HG03159 (cell line): ENCODE results near the gene DDAH2.

Experiments used
- ATAC-seq: cut with Tn5 transposase; IDR thresholded peaks from one replicate; pipeline ENCODE4 v1.9.1; 2021; ENCODE audit warnings: mild to moderate bottlenecking, moderate library complexity; ENCODE audit not compliant: unreplicated experiment

The DDAH2 gene

GRCh38 chr6:31761343-31761742 lies 32.2 kb upstream of the DDAH2 start:
- ATAC-seq = no peak

DNA sequence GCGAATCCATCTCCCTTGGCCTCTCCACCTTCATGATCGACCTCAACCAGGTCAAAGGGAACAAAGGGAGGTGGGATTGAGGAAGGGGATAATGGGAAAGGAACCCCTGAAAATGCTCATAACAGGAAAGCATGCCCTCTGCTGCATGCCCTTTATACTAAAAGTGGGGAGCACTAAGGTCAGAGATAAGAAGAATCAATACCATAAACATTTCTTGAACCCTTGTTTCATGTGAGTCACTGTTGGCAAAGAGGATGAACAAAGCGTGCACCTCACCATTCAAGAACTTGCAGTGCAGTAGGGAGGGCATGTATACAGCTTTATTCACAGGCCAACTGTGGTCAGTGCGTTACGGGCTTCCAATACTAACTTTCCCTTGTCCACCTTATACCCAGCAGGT lies 31.7 kb upstream of the DDAH2 start:
- ATAC-seq = no peak

GRCh38 chr6:31758281-31758680 lies 29.2 kb upstream of the DDAH2 start:
- ATAC-seq = no peak

GRCh38 chr6:31752739-31753319 lies 23.7 kb upstream of the DDAH2 start:
- ATAC-seq = no peak

- no peak for ATAC-seq
These were observed 21.4 kb upstream of the DDAH2 start for GRCh38 chr6:31750411-31751022.

DNA sequence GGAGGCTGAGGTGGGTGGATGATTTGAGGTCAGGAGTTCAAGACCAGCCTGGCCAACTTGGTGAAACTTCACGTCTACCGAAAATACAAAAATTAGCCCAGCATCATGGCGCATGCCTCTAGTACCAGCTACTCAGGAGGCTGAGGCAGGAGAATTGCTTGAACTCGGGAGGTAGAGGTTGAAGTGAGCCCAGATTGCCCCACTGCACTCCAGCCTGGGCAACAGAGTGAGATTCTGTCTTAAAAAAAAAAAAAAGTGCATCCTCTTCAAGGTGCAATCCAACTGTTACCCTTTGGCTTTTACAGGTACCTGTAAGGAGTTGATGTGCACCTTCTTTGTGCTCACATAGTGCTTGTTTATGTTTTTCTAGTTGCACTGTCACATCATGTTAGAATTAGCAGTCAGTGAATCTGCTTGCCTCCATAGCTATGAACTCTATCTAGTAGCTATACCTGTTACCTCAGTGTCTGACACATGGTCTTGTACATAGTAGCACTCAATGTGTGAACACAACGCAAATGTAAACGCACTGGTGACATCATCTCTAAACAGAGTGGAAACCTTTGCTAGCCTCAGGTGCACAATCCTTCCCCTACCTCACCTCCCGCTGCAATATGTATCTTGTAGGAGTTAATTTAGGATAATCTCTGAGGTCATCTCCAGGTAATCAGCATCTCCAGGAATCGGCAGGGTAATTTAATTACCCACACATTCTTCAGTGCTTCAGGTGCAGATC lies 20.4 kb upstream of the DDAH2 start:
- ATAC-seq = no peak

DNA sequence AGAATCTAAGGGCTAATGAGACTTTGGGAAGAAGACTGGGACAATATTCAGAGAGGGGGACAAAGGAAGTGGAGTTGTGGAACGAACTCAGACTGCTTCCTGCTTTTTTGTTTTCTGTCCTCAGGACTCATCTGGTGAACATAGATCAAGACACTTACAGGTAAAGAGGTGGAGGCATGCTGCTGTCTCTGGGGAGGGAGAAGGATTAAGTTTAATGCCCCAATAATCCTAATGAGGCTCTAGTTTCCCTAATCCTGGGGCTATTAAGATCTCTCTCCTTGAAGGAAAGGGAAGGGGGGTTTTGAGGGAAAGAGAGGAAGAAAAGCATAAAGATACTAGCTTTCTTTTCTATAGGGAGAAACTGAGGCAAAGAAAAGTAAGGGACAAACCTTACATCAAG lies 15.3 kb upstream of the DDAH2 start:
- ATAC-seq = no peak

GRCh38 chr6:31742894-31743293 lies 13.8 kb upstream of the DDAH2 start:
- ATAC-seq = no peak

GRCh38 chr6:31741815-31742214 lies 12.7 kb upstream of the DDAH2 start:
- ATAC-seq = no peak

- no peak for ATAC-seq
These were observed 11.5 kb upstream of the DDAH2 start for GRCh38 chr6:31740397-31741223.

GRCh38 chr6:31739639-31740396 lies 10.7 kb upstream of the DDAH2 start, which contains the start of gene MSH5:
MSH5 (plus strand) TSS chr6:31740005; CDS start chr6:31740467, 462 bp downstream.
- ATAC-seq = peak; percentile 60

DNA sequence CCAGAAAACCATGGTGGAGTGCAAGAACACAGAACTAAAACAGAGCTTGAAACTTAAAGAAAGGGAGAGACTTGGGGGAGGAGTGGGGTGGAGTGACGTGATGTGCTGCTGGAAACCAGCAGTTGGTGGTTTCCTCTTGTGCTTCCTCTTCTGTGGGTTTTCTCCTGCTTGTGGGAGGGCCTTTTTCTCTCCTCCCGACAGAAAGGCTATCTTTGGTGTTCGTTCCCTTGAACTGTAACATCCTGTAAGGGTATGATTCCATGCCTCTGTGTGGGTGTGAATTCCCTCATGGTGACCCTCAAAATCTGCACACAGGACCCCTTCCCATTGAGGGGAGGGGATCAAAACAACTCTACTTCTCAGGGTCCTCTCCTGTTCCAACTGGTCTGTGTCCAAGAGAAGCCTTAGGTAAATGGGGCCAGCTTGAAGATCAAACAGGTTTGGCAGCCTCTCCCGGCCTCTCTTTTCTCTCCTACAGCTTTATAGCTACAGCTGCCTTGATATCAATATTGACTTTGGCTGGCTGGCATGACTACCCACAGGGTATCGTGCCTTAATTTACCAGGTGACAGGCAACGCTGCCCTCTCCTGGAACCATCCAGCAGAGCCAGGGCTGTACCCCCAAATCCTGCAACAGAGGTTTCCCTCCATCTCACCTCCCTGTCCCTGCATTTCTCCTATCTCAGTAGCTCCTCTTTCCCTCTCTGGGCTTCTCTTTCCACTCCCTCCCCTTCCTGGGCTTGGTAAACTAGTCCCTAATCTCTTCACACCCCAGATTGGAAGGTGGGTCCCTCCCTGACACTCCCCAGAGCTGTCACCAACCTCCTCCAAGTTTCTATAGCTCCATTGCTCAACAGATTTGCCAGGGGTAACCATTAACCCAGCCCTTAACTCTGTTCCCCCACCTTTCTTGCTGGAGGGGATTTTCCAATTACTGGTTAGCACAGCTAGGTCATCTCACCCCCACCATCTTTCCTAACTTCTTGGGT lies 9.2 kb upstream of the DDAH2 start:
- peak; percentile 23 for ATAC-seq

DNA sequence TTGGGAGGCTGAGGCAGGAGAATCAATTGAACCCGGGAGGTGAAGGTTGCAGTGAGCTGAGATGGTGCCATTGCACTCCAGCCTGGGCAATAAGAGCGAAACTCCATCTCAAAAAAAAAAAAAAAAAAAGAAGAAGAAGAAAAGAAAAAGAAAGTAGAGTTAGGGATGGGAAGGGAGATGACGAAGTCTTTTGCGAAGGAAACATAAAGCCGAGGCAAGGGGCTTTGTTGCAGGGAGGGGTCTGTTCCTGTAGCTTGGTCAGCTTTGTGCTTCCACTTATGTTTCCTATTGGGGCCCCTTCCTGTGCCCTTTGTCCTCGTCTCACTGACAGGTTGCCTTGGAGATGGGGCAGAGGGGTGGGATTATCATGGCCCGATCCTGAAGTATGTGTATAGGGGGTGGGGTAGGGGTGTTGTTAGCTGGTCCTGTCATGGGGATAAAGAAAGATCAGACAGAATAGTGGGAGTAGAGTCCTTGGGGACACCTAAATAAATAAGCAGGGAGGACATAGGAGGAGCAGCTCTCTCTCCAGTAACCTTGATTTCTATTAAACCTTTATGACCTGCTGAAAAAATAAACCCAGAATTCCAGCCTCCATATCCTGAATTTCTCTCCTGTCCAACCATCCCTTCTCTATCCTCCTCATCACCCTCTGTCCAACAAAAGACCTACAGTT lies 8.4 kb upstream of the DDAH2 start:
- no peak for ATAC-seq

DNA sequence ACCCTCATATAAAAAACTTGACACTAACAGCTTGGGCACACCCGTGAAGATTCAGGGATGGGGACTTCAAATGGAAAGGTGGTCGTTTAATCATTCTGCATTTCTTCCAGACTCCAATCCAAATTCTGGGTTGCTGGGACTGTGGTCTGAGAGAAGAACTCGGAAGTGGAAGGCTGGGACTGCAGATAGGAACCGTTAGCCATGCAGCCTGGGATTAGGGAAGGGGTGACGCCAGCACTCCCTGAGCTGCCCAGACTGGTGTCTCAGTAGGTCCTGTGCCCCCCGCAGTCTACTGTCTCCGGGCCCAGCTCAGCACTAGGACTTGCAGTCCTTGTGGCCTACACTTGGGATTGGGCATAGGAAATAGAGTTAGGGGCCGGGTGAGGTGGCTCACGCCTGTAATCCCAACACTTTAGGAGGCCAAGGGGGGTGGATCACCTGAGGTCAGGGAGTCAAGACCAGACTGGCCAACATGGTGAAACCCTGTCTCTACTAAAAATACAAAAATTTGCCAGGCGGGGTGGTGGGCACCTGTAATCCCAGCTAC lies 7.7 kb upstream of the DDAH2 start:
- no peak for ATAC-seq

DNA sequence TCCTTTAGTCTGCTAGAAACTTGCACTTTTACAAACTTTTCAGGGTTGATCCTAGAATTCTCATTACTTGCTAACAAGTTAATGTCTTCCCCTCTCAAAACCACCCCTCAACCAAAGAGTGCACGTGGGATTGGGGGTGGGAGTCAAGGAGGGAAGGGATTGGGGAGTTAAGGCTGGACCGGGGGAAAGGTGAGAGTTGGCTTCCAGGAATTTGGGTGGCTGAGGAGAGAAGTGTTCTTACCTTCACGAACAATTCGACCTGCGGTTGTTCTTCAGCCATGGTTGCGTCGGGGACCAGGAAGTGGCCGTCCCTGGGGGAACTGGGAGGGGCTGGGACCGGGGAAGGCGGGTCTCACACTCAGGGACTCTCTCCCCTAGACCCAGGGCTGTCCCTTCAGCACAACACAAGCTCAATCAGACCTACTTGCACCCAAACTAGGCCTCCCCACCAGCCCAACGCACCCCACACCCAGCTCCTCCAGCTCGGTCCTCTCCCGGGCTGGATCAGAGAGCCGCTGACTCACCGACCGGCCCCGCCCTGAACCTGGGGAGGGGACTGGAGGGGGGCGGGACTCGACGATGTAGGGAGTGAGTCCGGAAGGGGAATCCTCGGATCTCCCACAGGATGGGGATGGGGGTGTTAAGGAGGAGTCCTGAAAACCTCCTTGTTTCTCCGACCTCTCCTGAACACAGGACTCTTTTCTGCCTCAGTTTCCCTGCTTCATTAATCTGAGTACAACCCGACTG lies 7.1 kb upstream of the DDAH2 start, which contains the start of gene CLIC1:
Gene CLIC1 (minus strand): TSS at position 510 of the 747 bp plus-strand sequence. CDS start 230 bp downstream, at position 280.
- ATAC-seq = no peak

DNA sequence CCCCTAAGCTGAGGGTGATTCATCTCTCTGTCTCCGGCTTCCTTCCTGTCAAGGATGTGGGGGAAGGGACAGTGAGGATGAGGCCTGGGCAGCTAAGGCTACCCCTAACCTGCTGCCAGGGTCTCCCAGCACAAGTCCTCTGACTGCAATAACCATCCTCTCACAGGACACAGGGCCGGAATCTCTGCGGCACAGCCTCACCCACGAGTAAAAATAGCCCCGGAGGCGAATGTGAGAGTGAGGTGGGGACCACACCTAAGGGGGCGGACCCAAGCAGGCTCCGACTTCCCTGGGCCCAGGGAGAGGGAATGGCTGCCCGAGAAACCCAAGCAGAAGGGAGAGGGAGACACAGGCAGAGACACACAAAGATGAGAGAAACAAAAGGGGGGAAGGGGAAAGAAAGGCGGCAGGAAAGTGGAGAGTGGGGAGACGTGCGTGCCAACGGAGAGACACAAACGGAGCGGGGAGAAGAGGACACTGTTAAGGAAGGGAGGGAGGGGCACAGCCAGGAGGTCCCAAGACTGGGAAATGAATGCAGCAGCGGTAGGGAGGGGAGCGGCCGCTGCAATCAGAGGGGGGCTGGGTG lies 5.8 kb upstream of the DDAH2 start:
- ATAC-seq = no peak

DNA sequence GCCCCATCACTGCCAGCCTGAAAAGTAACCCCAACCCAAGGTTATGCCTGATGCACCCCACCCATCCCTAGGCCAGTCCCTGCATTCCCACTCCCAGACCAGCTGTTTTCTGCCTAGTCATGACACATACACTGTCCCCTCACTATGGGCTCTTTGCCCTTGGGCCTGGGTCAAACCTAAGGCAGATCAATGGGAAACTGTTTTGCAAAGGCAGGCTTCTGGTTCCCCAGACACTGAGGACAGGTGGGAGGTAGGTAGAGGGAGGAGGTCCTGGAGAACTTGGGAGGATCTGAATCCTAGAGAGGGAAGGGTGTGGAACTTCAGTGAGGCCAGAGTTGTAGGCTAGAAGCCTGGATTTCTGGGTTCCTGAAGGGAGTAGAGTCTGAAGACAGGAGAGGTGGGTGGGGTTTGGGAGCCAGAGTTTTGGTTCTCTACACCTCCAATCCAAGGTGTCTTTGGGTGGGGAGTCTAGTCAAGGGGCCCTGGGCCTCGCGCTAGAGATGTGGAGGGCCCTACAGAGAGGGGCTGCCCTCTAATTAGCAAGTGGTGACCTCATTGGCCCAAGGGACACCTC lies 5.2 kb upstream of the DDAH2 start:
- ATAC-seq = no peak
